ENCODE results near the gene PRSS38. TPM values are rescaled to one million over a fixed set of nuclear protein-coding genes. Genes with fewer than 3 reads are reported as not detected.

The PRSS38 gene
- total RNA-seq, 1 donor from 2014 or later, result not detected

DNA sequence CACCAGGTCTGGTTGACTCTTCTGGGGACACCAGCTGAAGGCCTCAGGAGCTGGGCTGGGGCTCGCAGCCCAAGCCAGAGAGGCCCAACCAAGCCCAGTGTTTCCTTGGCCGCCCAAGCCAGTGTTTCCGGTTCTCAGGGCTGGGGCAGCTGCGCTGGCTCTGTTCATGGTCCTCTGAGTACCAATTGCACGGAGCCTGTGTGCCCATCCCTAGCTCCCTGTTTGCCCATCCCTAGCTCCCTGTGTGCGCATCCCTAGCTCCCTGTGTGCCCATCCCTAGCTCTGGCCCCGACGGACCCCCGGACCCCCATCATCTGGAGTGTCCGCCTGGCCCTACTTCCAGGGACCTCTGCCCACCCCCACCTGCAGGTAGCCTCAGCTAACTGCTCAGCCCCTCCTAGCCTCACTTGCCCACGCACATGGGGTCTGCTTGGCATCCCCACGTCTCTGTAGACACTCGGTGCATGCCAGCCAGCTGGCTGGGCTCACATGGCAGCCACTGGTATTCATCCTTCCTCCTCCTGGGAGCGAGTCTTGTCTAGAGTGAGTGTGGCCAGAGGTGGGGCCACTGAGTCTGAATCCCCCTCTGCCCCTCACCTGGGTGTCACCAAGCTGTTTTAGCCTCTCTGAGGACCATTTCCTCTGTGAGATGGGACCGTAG lies 68.3 kb downstream of the PRSS38 start:
- peaks cover 2% of the 10 kb centered on the region for H3K27me3 Mint-ChIP-seq
- intact Hi-C loops (cut with micrococcal nuclease), result no loop called here
- CTCF ChIA-PET, result no interaction called here
- POLR2A ChIA-PET, result no interaction called here
- TF ChIP-seq, protein P1, sequence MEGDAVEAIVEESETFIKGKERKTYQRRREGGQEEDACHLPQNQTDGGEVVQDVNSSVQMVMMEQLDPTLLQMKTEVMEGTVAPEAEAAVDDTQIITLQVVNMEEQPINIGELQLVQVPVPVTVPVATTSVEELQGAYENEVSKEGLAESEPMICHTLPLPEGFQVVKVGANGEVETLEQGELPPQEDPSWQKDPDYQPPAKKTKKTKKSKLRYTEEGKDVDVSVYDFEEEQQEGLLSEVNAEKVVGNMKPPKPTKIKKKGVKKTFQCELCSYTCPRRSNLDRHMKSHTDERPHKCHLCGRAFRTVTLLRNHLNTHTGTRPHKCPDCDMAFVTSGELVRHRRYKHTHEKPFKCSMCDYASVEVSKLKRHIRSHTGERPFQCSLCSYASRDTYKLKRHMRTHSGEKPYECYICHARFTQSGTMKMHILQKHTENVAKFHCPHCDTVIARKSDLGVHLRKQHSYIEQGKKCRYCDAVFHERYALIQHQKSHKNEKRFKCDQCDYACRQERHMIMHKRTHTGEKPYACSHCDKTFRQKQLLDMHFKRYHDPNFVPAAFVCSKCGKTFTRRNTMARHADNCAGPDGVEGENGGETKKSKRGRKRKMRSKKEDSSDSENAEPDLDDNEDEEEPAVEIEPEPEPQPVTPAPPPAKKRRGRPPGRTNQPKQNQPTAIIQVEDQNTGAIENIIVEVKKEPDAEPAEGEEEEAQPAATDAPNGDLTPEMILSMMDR (IDR thresholded peaks at IDR 0.05), result no peak
- peaks cover 5% of the 10 kb centered on the region for H3K4me1 Mint-ChIP-seq
- DNase-seq (no peak), ATAC-seq (ENCODE audit: low read depth) (no peak)
- H3K4me3 Mint-ChIP-seq, result no peak overlapping the region
- H3K36me3 Mint-ChIP-seq (ENCODE audit: low read depth), result no peaks in the 10 kb centered on the region
- no peak overlapping the region for H3K27ac Mint-ChIP-seq
- H3K9me3 Mint-ChIP-seq, result no peaks in the 10 kb centered on the region

DNA sequence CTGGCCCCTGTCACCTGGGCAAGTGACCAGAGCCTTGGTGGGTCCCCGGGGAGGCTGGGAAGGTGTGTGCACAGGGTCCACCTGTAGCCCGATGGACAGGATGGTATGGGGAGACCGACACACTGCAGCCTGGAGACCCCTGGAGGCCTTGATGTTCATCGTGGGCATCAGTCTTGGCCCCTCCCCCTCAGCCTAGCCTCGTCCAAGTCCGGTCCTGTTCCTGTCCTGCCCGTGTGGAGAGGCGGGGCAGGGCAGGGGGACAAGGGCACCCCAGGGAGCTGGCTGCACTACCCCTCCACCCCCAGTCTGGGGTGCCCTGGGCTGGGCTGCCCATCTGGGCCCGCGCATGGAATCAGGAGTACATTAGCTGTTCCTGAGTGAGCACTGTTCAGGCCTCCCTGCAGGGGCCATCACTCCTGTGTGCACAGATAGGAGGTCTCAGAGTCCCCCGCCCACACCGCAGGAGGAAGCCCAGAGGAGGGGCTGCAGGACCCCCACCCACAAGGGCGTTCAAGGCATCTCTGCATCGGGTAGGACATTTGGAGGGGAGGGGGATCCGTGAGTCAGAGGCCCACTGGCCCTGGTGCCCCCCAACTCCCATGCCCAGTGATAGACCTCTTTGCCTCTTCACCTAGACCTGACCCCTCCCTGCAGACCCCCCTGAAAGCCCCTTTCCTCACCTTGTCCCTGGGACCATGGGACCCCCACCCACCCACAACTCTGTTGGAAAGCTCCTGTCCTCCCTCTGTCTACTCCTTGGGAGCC lies 69.1 kb downstream of the PRSS38 start:
- no peak for ATAC-seq (ENCODE audit: low read depth)
- no peak overlapping the region for H3K4me3 Mint-ChIP-seq
- TF ChIP-seq, protein P1 (IDR thresholded peaks at IDR 0.05), result no peak
- intact Hi-C loops (cut with micrococcal nuclease), result no loop called here
- peaks cover 2% of the 10 kb centered on the region for H3K27me3 Mint-ChIP-seq
- H3K27ac Mint-ChIP-seq, result no peak overlapping the region
- H3K36me3 Mint-ChIP-seq (ENCODE audit: low read depth), result no peaks in the 10 kb centered on the region
- POLR2A ChIA-PET, result no interaction called here
- CTCF ChIA-PET, result no interaction called here
- DNase-seq, result peak; percentile 12
- H3K9me3 Mint-ChIP-seq, result no peaks in the 10 kb centered on the region
- H3K4me1 Mint-ChIP-seq, result peaks cover 5% of the 10 kb centered on the region

DNA sequence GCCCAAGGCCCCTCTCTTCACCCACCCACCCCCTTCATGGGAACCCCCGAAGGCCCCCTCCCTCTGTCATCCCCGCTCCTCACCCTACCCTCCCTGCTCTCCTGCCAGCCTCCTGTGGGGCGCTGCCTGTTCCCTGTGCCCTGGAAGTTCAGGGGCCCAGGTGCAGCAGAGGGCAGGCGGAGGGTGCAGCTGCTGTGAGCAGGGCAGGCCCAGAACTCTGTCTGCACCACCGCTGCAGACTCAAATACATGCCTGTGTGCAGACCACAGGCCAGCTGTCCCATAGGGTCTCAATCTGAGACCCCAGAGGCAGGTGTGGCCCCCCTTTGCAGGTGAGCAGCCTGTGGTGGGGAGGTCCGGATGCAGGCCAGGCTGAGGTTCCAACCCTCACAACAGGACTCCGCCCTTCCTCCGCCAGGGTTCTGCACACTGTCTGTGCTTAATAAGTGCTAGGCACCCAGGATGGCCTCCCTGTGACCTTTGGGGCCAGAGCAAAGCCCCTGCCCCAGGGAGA lies 69.7 kb downstream of the PRSS38 start:
- DNase-seq (peak; percentile 13), ATAC-seq (ENCODE audit: low read depth) (no peak)
- ChIA-PET CTCF (no interaction called here), POLR2A (no interaction called here)
- TF ChIP-seq, protein P1 (IDR thresholded peaks at IDR 0.05), result no peak
- intact Hi-C loops (cut with micrococcal nuclease), result no loop called here
- no peak overlapping the region for H3K4me3 Mint-ChIP-seq
- H3K9me3 Mint-ChIP-seq, result no peaks in the 10 kb centered on the region
- H3K4me1 Mint-ChIP-seq, result peaks cover 5% of the 10 kb centered on the region
- no peaks in the 10 kb centered on the region for H3K36me3 Mint-ChIP-seq (ENCODE audit: low read depth)
- H3K27ac Mint-ChIP-seq, result no peak overlapping the region
- H3K27me3 Mint-ChIP-seq, result peaks cover 2% of the 10 kb centered on the region

DNA sequence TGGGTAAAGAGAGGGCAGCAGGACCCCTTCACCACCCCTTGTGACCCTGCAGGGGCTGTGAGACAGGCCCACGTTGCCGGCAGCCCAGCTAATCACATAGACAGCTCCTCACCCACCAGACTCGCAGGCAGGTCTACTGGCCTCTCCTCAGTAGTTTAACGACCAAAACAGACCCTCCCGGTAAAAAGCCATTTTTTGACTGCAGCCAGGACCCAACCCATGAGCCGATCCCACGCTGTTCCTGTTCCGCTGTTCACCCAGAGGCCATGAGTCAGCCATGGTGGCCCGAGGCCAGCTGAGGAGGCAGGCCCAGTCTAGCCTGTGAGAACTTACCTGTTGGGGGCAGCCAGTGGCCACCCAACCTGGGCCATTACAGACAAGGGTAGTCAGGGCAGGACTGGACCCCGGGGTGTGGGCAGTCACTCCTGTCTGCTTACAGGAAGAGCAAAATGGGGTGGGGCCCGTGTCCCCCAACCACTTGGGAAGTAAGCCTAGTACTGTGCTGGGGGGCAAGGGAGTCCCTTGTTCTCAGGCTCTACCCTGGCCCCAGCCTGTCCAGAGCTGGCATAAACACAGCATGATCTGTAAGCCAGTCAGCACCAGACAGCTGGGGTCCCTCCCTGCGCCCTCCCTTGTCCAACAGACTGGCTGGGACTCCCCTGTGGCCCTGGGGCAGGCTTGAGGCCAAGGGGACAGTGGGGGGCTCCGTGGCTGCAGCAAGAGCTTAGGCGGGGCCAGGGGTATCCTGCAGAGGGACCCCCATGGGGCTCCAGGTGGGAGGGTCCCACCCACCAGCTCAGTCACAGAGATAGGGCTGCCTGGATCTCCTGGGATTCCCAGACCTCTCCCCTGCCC lies 70.4 kb downstream of the PRSS38 start:
- peak; percentile 15 for DNase-seq
- Mint-ChIP-seq H3K4me1 (peaks cover 5% of the 10 kb centered on the region), H3K4me3 (no peak overlapping the region), H3K27ac (no peak overlapping the region), H3K36me3 (ENCODE audit: low read depth) (no peaks in the 10 kb centered on the region), H3K9me3 (no peaks in the 10 kb centered on the region), H3K27me3 (no peaks in the 10 kb centered on the region)
- CTCF ChIA-PET, result no interaction called here
- no peak for ATAC-seq (ENCODE audit: low read depth)
- POLR2A ChIA-PET, result no interaction called here
- intact Hi-C loops (cut with micrococcal nuclease), result no loop called here
- TF ChIP-seq, protein P1 (IDR thresholded peaks at IDR 0.05), result no peak
